Peyer's patch (tissue), 4 donors: ENCODE data around the gene IGSF9. TPM values are rescaled to one million over a fixed set of nuclear protein-coding genes. Genes with fewer than 3 reads are reported as not detected.

Source experiments
- DNase-seq, 3 donors: peaks; one replicate each; pipeline ENCODE4 v3.0.0-alpha.2; 2017 to 2019
- H3K27ac ChIP-seq, 4 donors: fragments of 200-600 bp; sonication (generic); one replicate each; pipeline ENCODE4 v1.5.1; 2016 to 2019
- H3K27me3 ChIP-seq, 2 donors: fragments of 200-600 bp; sonication (generic); one replicate each; pipeline ENCODE4 v1.5.1; 2019
- H3K36me3 ChIP-seq, 3 donors: fragments of 200-600 bp; sonication (generic); one replicate each; pipeline ENCODE4 v1.5.1; 2016 to 2019
- H3K4me1 ChIP-seq, 4 donors: fragments of 200-600 bp; sonication (generic); one replicate each; pipeline ENCODE4 v1.5.1; 2016 to 2019
- H3K4me3 ChIP-seq, 4 donors: fragments of 200-600 bp; sonication (generic); 1 replicate in 3 of 4; 2 replicates in 1 of 4; pipeline ENCODE4 v1.5.1; 2016 to 2019; ENCODE audit warnings: mild to moderate bottlenecking in 1 of 4
- H3K9me3 ChIP-seq, 4 donors: fragments of 200-600 bp; sonication (generic); one replicate each; pipeline ENCODE4 v1.5.1; 2016 to 2019; ENCODE audit warnings: mild to moderate bottlenecking in 1 of 4
- CTCF ChIP-seq, 6 experiments: fragments of 450-650 bp in 4 of 6; fragments of 200-600 bp in 2 of 6; sonication (generic) in 1 of 6; IDR thresholded peaks; one replicate each; pipeline ENCODE4 v1.5.1; 2017 to 2019; ENCODE audit warnings: antibody characterized with exemption in 6 of 6, mild to moderate bottlenecking in 3 of 6, moderate library complexity in 1 of 6
- POLR2A ChIP-seq, 2 donors: fragments of 450-650 bp; IDR thresholded peaks; one replicate each; pipeline ENCODE4 v1.5.1; 2017; ENCODE audit warnings: antibody characterized with exemption in 2 of 2, mild to moderate bottlenecking in 2 of 2, moderate library complexity in 2 of 2
- total RNA-seq, 4 donors: library from RNA; depleted of rRNA; stranded (reverse); fragments of >200 nt; gene quantifications; one replicate each; pipeline ENCODE4 v1.1.0, GENCODE V29; 2016

IGSF9 gene
- total RNA-seq, 4 donors from 2014 or later: 5.8 to 169 (median 40.6) TPM

GRCh38 chr1:159930634-159931033, 14.8 kb downstream of the IGSF9 start:
- Histone ChIP-seq H3K9me3 (no peaks in the 10 kb centered on the region), H3K27me3 (no peaks in the 10 kb centered on the region), H3K27ac (no peak overlapping the region), H3K36me3 (no peaks in the 10 kb centered on the region), H3K4me1 (peaks cover 0 to 15% (median 1%) of the 10 kb centered on the region in 4 donors), H3K4me3 (no peak overlapping the region)
- peak in 1 of 3 donors; percentile 39 for DNase-seq
- TF ChIP-seq POLR2A (IDR thresholded peaks at IDR 0.05) (no peak), CTCF (IDR thresholded peaks at IDR 0.05) (no peak)

DNA sequence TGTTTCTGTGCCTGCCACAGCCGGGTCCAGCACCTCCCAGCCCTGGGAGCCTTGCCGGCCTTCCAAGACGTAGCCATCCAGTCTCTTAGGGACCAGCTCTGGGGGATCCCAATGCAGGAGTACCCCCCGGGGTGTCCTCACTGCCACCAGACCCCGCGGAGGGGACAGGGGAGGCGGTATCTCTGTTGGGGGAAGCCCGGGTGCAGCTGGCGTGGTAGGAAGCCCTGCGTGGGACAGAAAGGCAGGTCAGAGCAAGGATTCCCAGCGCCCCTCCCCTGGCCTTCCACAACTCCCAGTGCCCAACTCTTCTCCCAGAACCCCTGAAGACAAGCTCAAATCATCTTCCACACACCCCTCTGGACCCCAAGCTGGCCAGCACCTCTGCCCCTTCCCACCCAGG, 15.2 kb downstream of the IGSF9 start:
- H3K4me1 ChIP-seq: peaks cover 0 to 15% (median 1%) of the 10 kb centered on the region in 4 donors
- no peaks in the 10 kb centered on the region for H3K36me3 ChIP-seq
- H3K4me3 ChIP-seq: no peak overlapping the region
- H3K27me3 ChIP-seq: no peaks in the 10 kb centered on the region
- H3K9me3 ChIP-seq: no peaks in the 10 kb centered on the region
- DNase-seq: no peak
- no peak overlapping the region for H3K27ac ChIP-seq
- no peak for TF ChIP-seq CTCF (IDR thresholded peaks at IDR 0.05)
- no peak for TF ChIP-seq POLR2A (IDR thresholded peaks at IDR 0.05)

- H3K4me3 ChIP-seq: no peak overlapping the region
- H3K4me1 ChIP-seq: peaks cover 0 to 15% (median 1%) of the 10 kb centered on the region in 4 donors
- TF ChIP-seq POLR2A (IDR thresholded peaks at IDR 0.05) (no peak), CTCF (IDR thresholded peaks at IDR 0.05) (no peak)
- no peaks in the 10 kb centered on the region for H3K27me3 ChIP-seq
- H3K27ac ChIP-seq: no peak overlapping the region
- no peaks in the 10 kb centered on the region for H3K36me3 ChIP-seq
- DNase-seq: peak in 1 of 3 donors; percentile 59
- H3K9me3 ChIP-seq: no peaks in the 10 kb centered on the region
Measured at GRCh38 chr1:159929155-159930051, 16.0 kb downstream of the IGSF9 start.

DNA sequence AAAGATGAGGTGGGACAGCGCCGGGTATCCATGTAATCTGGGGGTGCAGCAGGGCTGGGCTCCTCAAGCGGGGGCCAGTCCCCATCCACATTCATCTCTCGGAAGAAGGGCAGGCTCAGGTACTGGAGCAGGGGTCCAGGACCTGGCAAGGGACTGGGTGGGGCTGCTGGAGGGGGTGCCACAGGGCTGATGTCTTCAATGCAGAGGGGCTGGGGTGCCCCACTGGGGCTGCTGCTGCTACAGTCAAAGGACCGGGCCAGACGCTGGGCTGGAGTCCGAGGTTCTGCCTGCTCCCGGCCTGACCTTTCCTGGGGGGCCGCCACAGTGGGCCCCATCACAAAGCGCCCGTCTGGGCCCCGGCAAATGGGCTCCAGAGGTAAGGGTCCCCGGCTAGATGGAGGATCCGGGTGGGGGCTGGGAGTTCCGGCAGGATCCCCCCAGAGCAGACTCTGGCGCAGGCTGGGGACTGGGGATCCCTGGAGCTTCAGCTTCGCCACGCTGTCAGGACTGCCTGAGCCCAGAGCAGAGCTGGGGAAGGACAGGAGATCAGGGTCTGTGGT, 16.8 kb downstream of the IGSF9 start:
- Histone ChIP-seq H3K4me1 (peaks cover 0 to 15% (median 1%) of the 10 kb centered on the region in 4 donors), H3K9me3 (no peaks in the 10 kb centered on the region), H3K36me3 (no peaks in the 10 kb centered on the region), H3K27me3 (no peaks in the 10 kb centered on the region), H3K27ac (no peak overlapping the region), H3K4me3 (no peak overlapping the region)
- peak in 1 of 3 donors; percentile 34 for DNase-seq
- TF ChIP-seq POLR2A (IDR thresholded peaks at IDR 0.05): no peak
- TF ChIP-seq CTCF (IDR thresholded peaks at IDR 0.05): no peak

GRCh38 chr1:159927849-159928431, 17.5 kb downstream of the IGSF9 start:
- no peak overlapping the region for H3K27ac ChIP-seq
- H3K36me3 ChIP-seq: no peaks in the 10 kb centered on the region
- no peaks in the 10 kb centered on the region for H3K9me3 ChIP-seq
- DNase-seq: peak in 1 of 3 donors; percentile 34
- TF ChIP-seq POLR2A (IDR thresholded peaks at IDR 0.05): no peak
- no peak for TF ChIP-seq CTCF (IDR thresholded peaks at IDR 0.05)
- H3K27me3 ChIP-seq: no peaks in the 10 kb centered on the region
- H3K4me1 ChIP-seq: peaks cover 0 to 18% (median 2%) of the 10 kb centered on the region in 4 donors
- H3K4me3 ChIP-seq: no peak overlapping the region
